H1 (cell line): ENCODE measurements around the gene TAOK2. TPM values are rescaled to one million over a fixed set of nuclear protein-coding genes. Genes with fewer than 3 reads are reported as not detected.

ENCODE experiments used
- CTCF ChIA-PET: fragments of 300-600 bp; sonication (Branson Sonifier 250); formaldehyde crosslinking; loops from one replicate; lab custom pipeline; 2021; ENCODE audit not compliant: partially characterized antibody; lab: Charles Lee
- POLR2A ChIA-PET: fragments of 300-600 bp; sonication (Branson Sonifier 250); formaldehyde crosslinking; loops from one replicate; lab custom pipeline; 2021; ENCODE audit warnings: inconsistent platforms; ENCODE audit not compliant: partially characterized antibody; lab: Charles Lee
- DNase-seq, 2 experiments: peaks; one replicate each; pipeline versions ENCODE4 v3.0.0 to v3.0.0-alpha.2; 2010 to 2022; ENCODE audit warnings: low spot score in 2 of 2, low read depth in 1 of 2, mixed read lengths in 1 of 2
- FAIRE-seq: peaks from 2 replicates; lab custom pipeline; 2011; peaks lifted over from hg19 to GRCh38; lab: Jason Lieb, UNC
- H2AFZ ChIP-seq: 2 replicates; pipeline ENCODE4 v1.8.1; 2012; ENCODE audit warnings: low read length, inconsistent platforms
- H2AK5ac ChIP-seq: 2 replicates; pipeline ENCODE4 v1.6.1; 2013; ENCODE audit warnings: low read depth, low read length
- H2BK120ac ChIP-seq: replicated peaks from 2 replicates; pipeline ENCODE3; 2013; ENCODE audit warnings: low read depth, low read length, inconsistent platforms
- H2BK12ac ChIP-seq: 2 replicates; pipeline ENCODE4 v1.6.1; 2013; ENCODE audit warnings: low read depth, low read length
- H2BK15ac ChIP-seq: 2 replicates; pipeline ENCODE4 v1.6.1; 2013; ENCODE audit warnings: low read length
- H2BK20ac ChIP-seq: 2 replicates; pipeline ENCODE4 v1.6.1; 2013; ENCODE audit warnings: low read length
- H2BK5ac ChIP-seq: 2 replicates; pipeline ENCODE4 v1.6.1; 2013; ENCODE audit warnings: low read depth, low read length
- H3K14ac ChIP-seq: 2 replicates; pipeline ENCODE4 v1.6.1; 2013; ENCODE audit warnings: inconsistent platforms; ENCODE audit not compliant: insufficient read length
- H3K18ac ChIP-seq: 2 replicates; pipeline ENCODE4 v1.6.1; 2013; ENCODE audit warnings: low read length; ENCODE audit errors: extremely low read depth
- H3K23ac ChIP-seq: 2 replicates; pipeline ENCODE4 v1.6.1; 2013; ENCODE audit warnings: inconsistent platforms; ENCODE audit not compliant: insufficient read length
- H3K23me2 ChIP-seq: 2 replicates; pipeline ENCODE4 v1.6.1; 2013; ENCODE audit warnings: low read depth, low read length
- H3K27ac ChIP-seq: 2 replicates; pipeline ENCODE4 v1.6.1; 2011; ENCODE audit warnings: low read depth, low read length, inconsistent platforms
- H3K27me3 ChIP-seq, 4 experiments: replicated peaks in 1 of 4; 1 replicate in 1 of 4; 2 replicates in 3 of 4; pipeline versions ENCODE4 v1.6.1 to v1.8.1; 2011 to 2013; ENCODE audit warnings: low read length in 3 of 4, mild to moderate bottlenecking in 3 of 4, inconsistent platforms in 2 of 4, mixed read lengths in 2 of 4, moderate library complexity in 1 of 4; ENCODE audit not compliant: control insufficient read depth in 3 of 4, insufficient read depth in 3 of 4; ENCODE audit errors: extremely low read depth in 1 of 4
- H3K36me3 ChIP-seq, 4 experiments: 2 replicates each; pipeline versions ENCODE4 v1.6.1 to v1.8.1; 2011 to 2013; ENCODE audit warnings: mild to moderate bottlenecking in 4 of 4, low read length in 3 of 4, moderate library complexity in 2 of 4, control low read depth in 1 of 4, inconsistent platforms in 1 of 4; ENCODE audit not compliant: insufficient read depth in 4 of 4, control insufficient read depth in 2 of 4
- H3K4ac ChIP-seq: replicated peaks from 2 replicates; pipeline ENCODE3; 2013; ENCODE audit warnings: low read length, low read depth, mixed read lengths, inconsistent platforms; ENCODE audit not compliant: insufficient read length
- H3K4me1 ChIP-seq, 4 experiments: replicated peaks in 1 of 4; 1 replicate in 1 of 4; 2 replicates in 3 of 4; pipeline versions ENCODE4 v1.6.1 to v1.8.1; 2011 to 2013; ENCODE audit warnings: low read length in 3 of 4, inconsistent platforms in 2 of 4, mixed read lengths in 1 of 4; ENCODE audit not compliant: insufficient read depth in 4 of 4, control insufficient read depth in 3 of 4
- H3K4me2 ChIP-seq, 2 experiments: 2 replicates each; pipeline versions ENCODE4 v1.6.1 to v1.8.1; 2011 to 2013; ENCODE audit warnings: low read depth in 2 of 2, low read length in 2 of 2, control low read depth in 1 of 2, inconsistent platforms in 1 of 2, mild to moderate bottlenecking in 1 of 2; ENCODE audit not compliant: insufficient read depth in 1 of 2
- H3K4me3 ChIP-seq, 4 experiments: fragments of 200-600, 300-600 bp in 1 of 4; sonication (generic), shearing (Covaris generic), sonication (Bioruptor Twin) in 1 of 4; 2 replicates each; pipeline versions ENCODE4 v1.5.1 to v1.8.1; 2011 to 2016; ENCODE audit warnings: low read length in 4 of 4, low read depth in 3 of 4, control low read depth in 2 of 4, inconsistent platforms in 2 of 4, mild to moderate bottlenecking in 2 of 4, mixed read lengths in 1 of 4, moderate library complexity in 1 of 4; ENCODE audit not compliant: insufficient read depth in 2 of 4; ENCODE audit errors: extremely low read depth in 1 of 4
- H3K56ac ChIP-seq: replicated peaks from 2 replicates; pipeline ENCODE3; 2013; ENCODE audit warnings: low read depth, mild to moderate bottlenecking, mixed read lengths, low read length, inconsistent platforms; ENCODE audit not compliant: insufficient read length
- H3K79me1 ChIP-seq: 2 replicates; pipeline ENCODE4 v1.6.1; 2013; ENCODE audit warnings: low read depth, low read length, control low read depth
- H3K79me2 ChIP-seq, 2 experiments: 2 replicates each; pipeline versions ENCODE4 v1.6.1 to v1.8.1; 2012 to 2013; ENCODE audit warnings: low read length in 2 of 2, mild to moderate bottlenecking in 2 of 2, inconsistent platforms in 1 of 2; ENCODE audit not compliant: insufficient read depth in 2 of 2, control insufficient read depth in 1 of 2
- H3K9ac ChIP-seq, 4 experiments: replicated peaks in 1 of 4; 1 replicate in 1 of 4; 2 replicates in 3 of 4; pipeline versions ENCODE4 v1.6.1 to v1.8.1; 2011 to 2013; ENCODE audit warnings: low read depth in 3 of 4, low read length in 3 of 4, control low read depth in 2 of 4, mild to moderate bottlenecking in 2 of 4, moderate library complexity in 2 of 4, inconsistent platforms in 1 of 4; ENCODE audit errors: extremely low read depth in 1 of 4
- H3K9me3 ChIP-seq, 2 experiments: 2 replicates each; pipeline versions ENCODE4 v1.6.1 to v1.8.1; 2012 to 2013; ENCODE audit warnings: mild to moderate bottlenecking in 2 of 2, moderate library complexity in 2 of 2, control low read depth in 1 of 2, inconsistent platforms in 1 of 2, low read depth in 1 of 2, low read length in 1 of 2, mixed read lengths in 1 of 2; ENCODE audit not compliant: insufficient read depth in 2 of 2
- H4K20me1 ChIP-seq, 2 experiments: replicated peaks in 1 of 2; 2 replicates each; pipeline versions ENCODE3 to v1.8.1; 2011 to 2013; ENCODE audit warnings: inconsistent platforms in 2 of 2, low read length in 2 of 2, mild to moderate bottlenecking in 1 of 2; ENCODE audit not compliant: insufficient read depth in 2 of 2, control insufficient read depth in 1 of 2
- H4K5ac ChIP-seq: 2 replicates; pipeline ENCODE4 v1.6.1; 2013; ENCODE audit warnings: low read length, low read depth, mixed read lengths, inconsistent platforms; ENCODE audit not compliant: insufficient read length
- H4K8ac ChIP-seq: 2 replicates; pipeline ENCODE4 v1.8.0; 2013; ENCODE audit warnings: mild to moderate bottlenecking, moderate library complexity, low read length, inconsistent platforms; ENCODE audit not compliant: insufficient read depth; ENCODE audit errors: extremely low read depth
- H4K91ac ChIP-seq: replicated peaks from 2 replicates; pipeline ENCODE3; 2013; ENCODE audit warnings: low read length, mixed read lengths, inconsistent platforms; ENCODE audit not compliant: insufficient read length
- BRCA1 ChIP-seq: IDR thresholded peaks from 2 replicates; pipeline ENCODE4 v1.6.1; 2012; ENCODE audit warnings: low read depth, low read length, improper control_type of control experiment
- MAFK ChIP-seq: IDR thresholded peaks from 2 replicates; pipeline ENCODE4 v1.6.1; 2012; ENCODE audit warnings: low read depth, mild to moderate bottlenecking, improper control_type of control experiment, low read length
- POU5F1 ChIP-seq: IDR thresholded peaks from 2 replicates; pipeline ENCODE4 v1.6.1; 2011; ENCODE audit warnings: low read depth, mild to moderate bottlenecking, low read length, moderate library complexity
- RBBP5 ChIP-seq: IDR thresholded peaks from 2 replicates; pipeline ENCODE4 v1.7.1; 2012; ENCODE audit warnings: low read depth, mild to moderate bottlenecking, inconsistent platforms, low read length, moderate library complexity, borderline replicate concordance
- RFX5 ChIP-seq: IDR thresholded peaks from 2 replicates; pipeline ENCODE4 v1.6.1; 2011; ENCODE audit warnings: low read depth, low read length, improper control_type of control experiment, borderline replicate concordance
- RXRA ChIP-seq: IDR thresholded peaks from 2 replicates; pipeline ENCODE4 v1.6.1; 2011; ENCODE audit warnings: low read depth, mild to moderate bottlenecking, low read length, moderate library complexity; ENCODE audit not compliant: insufficient read depth
- SIRT6 ChIP-seq: IDR thresholded peaks from one replicate; pipeline ENCODE4 v1.7.1; 2012; ENCODE audit warnings: low read length, inconsistent platforms
- TEAD4 ChIP-seq: IDR thresholded peaks from 2 replicates; pipeline ENCODE4 v1.6.1; 2012; ENCODE audit warnings: low read depth, low read length, inconsistent platforms, mixed read lengths
- ZNF274 ChIP-seq: IDR thresholded peaks from 2 replicates; pipeline ENCODE4 v1.7.0; 2012; ENCODE audit warnings: low read length, borderline replicate concordance; ENCODE audit errors: extremely low read depth
- WGBS, 2 experiments: shearing (Covaris generic) in 1 of 2; methylation state at CpG; one replicate each; pipeline versions ENCODE4 v1.1.6 to v1.1.7; 2013 to 2015; ENCODE audit warnings: low lambda C conversion rate in 2 of 2, mixed read lengths in 2 of 2, inconsistent platforms in 1 of 2, low coverage in 1 of 2, missing lambda C conversion rate in 1 of 2; ENCODE audit not compliant: insufficient replicate concordance in 2 of 2, insufficient coverage in 1 of 2, insufficient read length in 1 of 2; ENCODE audit errors: extremely low coverage in 1 of 2, missing lambda C conversion rate in 1 of 2; 5-methylcytosine and 5-hydroxymethylcytosine counted together
- polyA plus RNA-seq, 7 experiments: library from polyadenylated mRNA; depleted of rRNA in 3 of 7; stranded (reverse) in 5 of 7; unstranded in 2 of 7; fragments of >200 nt in 5 of 7; fragments of 200-250 nt in 2 of 7; gene quantifications; 1 replicate in 5 of 7; 2 replicates in 1 of 7; 4 replicates in 1 of 7; pipeline versions ENCODE4 v1.2.1 to v1.2.3, GENCODE V29; 2011 to 2013; ENCODE audit warnings: missing spikeins in 2 of 7, mixed read lengths in 2 of 7
- total RNA-seq: library from RNA; stranded (reverse); fragmentation: NEBNext Ultra II Directional; extraction: Animal tissue kit (Norgen Biotek cat#: 25700); gene quantifications from 2 replicates; pipeline ENCODE4 v1.2.1, GENCODE V29; 2021
- TF ChIP-seq, protein P1 (sequence below): IDR thresholded peaks from 2 replicates; pipeline ENCODE4 v1.6.1; 2012; ENCODE audit warnings: inconsistent platforms
- TF ChIP-seq, protein P2 (sequence below): IDR thresholded peaks from 2 replicates; pipeline ENCODE4 v1.6.1; 2011; ENCODE audit warnings: low read depth, mild to moderate bottlenecking, low read length; ENCODE audit not compliant: insufficient read depth

TAOK2 gene
- total and polyA plus RNA-seq, 2 of the 8 experiments (the other 6 are each of a cell fraction or from before 2014, with no cell fraction given), result 13.5 to 32.6 TPM

DNA sequence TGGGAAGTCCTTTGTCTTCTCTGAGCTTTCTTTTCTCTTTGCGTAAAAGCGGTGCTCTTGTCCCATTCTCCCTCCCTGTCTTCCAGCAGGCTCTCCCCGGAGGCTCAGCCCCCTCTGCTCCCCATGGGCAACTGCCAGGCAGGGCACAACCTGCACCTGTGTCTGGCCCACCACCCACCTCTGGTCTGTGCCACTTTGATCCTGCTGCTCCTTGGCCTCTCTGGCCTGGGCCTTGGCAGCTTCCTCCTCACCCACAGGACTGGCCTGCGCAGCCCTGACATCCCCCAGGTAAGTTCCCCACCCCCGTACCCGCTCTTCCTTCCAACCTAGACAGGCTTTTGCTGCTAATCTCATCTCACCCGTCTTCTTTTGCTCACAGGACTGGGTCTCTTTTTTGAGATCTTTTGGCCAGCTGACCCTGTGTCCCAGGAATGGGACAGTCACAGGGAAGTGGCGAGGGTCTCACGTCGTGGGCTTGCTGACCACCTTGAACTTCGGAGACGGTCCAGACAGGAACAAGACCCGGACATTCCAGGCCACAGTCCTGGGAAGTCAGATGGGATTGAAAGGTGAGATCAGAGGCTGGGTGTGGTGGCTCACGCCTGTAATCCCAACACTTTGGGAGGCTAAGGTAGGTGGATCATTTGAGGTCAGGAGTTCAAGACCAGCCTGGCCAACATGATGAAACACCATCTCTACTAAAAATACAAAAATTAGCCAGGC lies 10.5 kb upstream of the TAOK2 start:
- no peak overlapping the region for H3K27ac ChIP-seq
- peak overlapping the region; percentile 26; the same call in 1 of the 2 replicates for H2BK5ac ChIP-seq
- FAIRE-seq (no peak), DNase-seq (no peak)
- peak overlapping the region; percentile 87 to 93; a peak in 2 of 4 replicates for H3K4me2 ChIP-seq
- H4K5ac ChIP-seq, result no peak overlapping the region
- peaks cover 12% of the 10 kb centered on the region for H3K23me2 ChIP-seq
- H2BK20ac ChIP-seq, result no peak overlapping the region
- no peak overlapping the region for H4K8ac ChIP-seq
- no peak overlapping the region; a peak in 1 of 7 replicates for H3K9ac ChIP-seq
- H3K14ac ChIP-seq, result no peak overlapping the region
- no peak overlapping the region for H4K91ac ChIP-seq
- 88% methylated on average over 13 of the region's 14 CpGs; no CpG with 5 or more reads in 1 of the 2 experiments for whole genome bisulfite sequencing, 2 experiments
- no peaks in the 10 kb centered on the region for H3K79me2 ChIP-seq
- H2BK120ac ChIP-seq, result no peak overlapping the region
- peaks cover 0 to 5% (median 3%) of the 10 kb centered on the region in 4 experiments; a peak in 5 of 7 replicates for H3K4me1 ChIP-seq
- no peak overlapping the region for H2BK12ac ChIP-seq
- peaks cover 0 to 2% (median 0%) of the 10 kb centered on the region in 4 experiments; a peak in 1 of 7 replicates for H3K27me3 ChIP-seq
- H3K18ac ChIP-seq, result no peak overlapping the region
- no peak overlapping the region for H2AK5ac ChIP-seq
- POLR2A ChIA-PET, result interaction anchor here (0.9 to 3.6 kb wide), 4 partner anchors 10 to 156 kb away, joined by 3 to 33 read pairs (median 4); partner anchors contain the start of genes MAZ and TAOK2
- H3K56ac ChIP-seq, result no peak overlapping the region
- 0 out of 2 replicates have a peak overlapping the region, but pooled peaks have one; percentile 61 for H2BK15ac ChIP-seq
- no peaks in the 10 kb centered on the region for H3K79me1 ChIP-seq
- H3K9me3 ChIP-seq, result no peaks in the 10 kb centered on the region
- CTCF ChIA-PET, result interaction anchor here (1.1 to 2.4 kb wide), 3 partner anchors 19 to 85 kb away, joined by 3 to 6 read pairs (median 3); no protein-coding TSS in a partner anchor
- no peak overlapping the region for H2AFZ ChIP-seq
- peak overlapping the region in 1 of 4 experiments; percentile 74; a peak in 2 of 8 replicates for H3K4me3 ChIP-seq
- no peak overlapping the region for H3K4ac ChIP-seq
- no peaks in the 10 kb centered on the region for H4K20me1 ChIP-seq
- no peak overlapping the region for H3K23ac ChIP-seq
- H3K36me3 ChIP-seq, result peaks cover 0 to 4% (median 3%) of the 10 kb centered on the region in 4 experiments; a peak in 2 of 8 replicates
- TF ChIP-seq SIRT6, result no peak
- no peak for TF ChIP-seq MAFK
- no peak for TF ChIP-seq RXRA
- TF ChIP-seq TEAD4, result no peak
- no peak for TF ChIP-seq RBBP5
- TF ChIP-seq BRCA1, result no peak
- TF ChIP-seq, protein P1, sequence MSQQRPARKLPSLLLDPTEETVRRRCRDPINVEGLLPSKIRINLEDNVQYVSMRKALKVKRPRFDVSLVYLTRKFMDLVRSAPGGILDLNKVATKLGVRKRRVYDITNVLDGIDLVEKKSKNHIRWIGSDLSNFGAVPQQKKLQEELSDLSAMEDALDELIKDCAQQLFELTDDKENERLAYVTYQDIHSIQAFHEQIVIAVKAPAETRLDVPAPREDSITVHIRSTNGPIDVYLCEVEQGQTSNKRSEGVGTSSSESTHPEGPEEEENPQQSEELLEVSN, result no peak
- no peak for TF ChIP-seq ZNF274
- TF ChIP-seq, protein P2, sequence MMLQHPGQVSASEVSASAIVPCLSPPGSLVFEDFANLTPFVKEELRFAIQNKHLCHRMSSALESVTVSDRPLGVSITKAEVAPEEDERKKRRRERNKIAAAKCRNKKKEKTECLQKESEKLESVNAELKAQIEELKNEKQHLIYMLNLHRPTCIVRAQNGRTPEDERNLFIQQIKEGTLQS, result no peak
- TF ChIP-seq POU5F1, result no peak
- TF ChIP-seq RFX5, result no peak
